Activated CD8-positive, alpha-beta T cell treated with anti-CD3 and anti-CD28 coated beads, Interleukin-2, amount 10 ng/mL, durations not matched to agents 7 days and 5 days (primary cell): ENCODE data around the gene SIRPA. TPM values are rescaled to one million over a fixed set of nuclear protein-coding genes. Genes with fewer than 3 reads are reported as not detected.

Experiments used
- ATAC-seq: fragments of 150-1000 bp; cut with Tn5 transposase; one replicate; pipeline ENCODE4 v1.10.0; 2021; ENCODE audit warnings: moderate library complexity
- CTCF ChIA-PET: fragments of 350-600 bp; sonication (Branson Sonifier 250); formaldehyde crosslinking; loops from one replicate; lab custom pipeline; 2021; ENCODE audit warnings: antibody characterized with exemption; lab: Charles Lee
- POLR2A ChIA-PET: fragments of 350-600 bp; sonication (Branson Sonifier 250); formaldehyde crosslinking; loops from one replicate; lab custom pipeline; 2021; ENCODE audit warnings: antibody characterized with exemption; lab: Charles Lee
- DNase-seq: peaks from one replicate; pipeline ENCODE4 v3.0.0-alpha.2; 2020
- H3K27ac Mint-ChIP-seq: one replicate; pipeline ENCODE4 v1.8.0; 2021; ENCODE audit warnings: mild to moderate bottlenecking, mixed read lengths
- H3K27me3 Mint-ChIP-seq: one replicate; pipeline ENCODE4 v1.8.0; 2021; ENCODE audit warnings: low read depth, mixed read lengths
- H3K36me3 Mint-ChIP-seq: one replicate; pipeline ENCODE4 v1.8.0; 2021; ENCODE audit warnings: low read depth, mixed read lengths
- H3K4me1 Mint-ChIP-seq: one replicate; pipeline ENCODE4 v1.8.0; 2021; ENCODE audit warnings: low read depth, mixed read lengths
- H3K4me3 Mint-ChIP-seq: one replicate; pipeline ENCODE4 v1.8.0; 2021; ENCODE audit warnings: mild to moderate bottlenecking, mixed read lengths
- H3K9me3 Mint-ChIP-seq: one replicate; pipeline ENCODE4 v1.8.0; 2022; ENCODE audit warnings: mixed read lengths; ENCODE audit not compliant: insufficient read depth
- total RNA-seq, 2 experiments: library from RNA; stranded (reverse); gene quantifications; one replicate each; pipeline ENCODE4 v1.2.3, GENCODE V29; 2021

SIRPA gene
- total RNA-seq, 2 experiments from 2014 or later = not detected

DNA sequence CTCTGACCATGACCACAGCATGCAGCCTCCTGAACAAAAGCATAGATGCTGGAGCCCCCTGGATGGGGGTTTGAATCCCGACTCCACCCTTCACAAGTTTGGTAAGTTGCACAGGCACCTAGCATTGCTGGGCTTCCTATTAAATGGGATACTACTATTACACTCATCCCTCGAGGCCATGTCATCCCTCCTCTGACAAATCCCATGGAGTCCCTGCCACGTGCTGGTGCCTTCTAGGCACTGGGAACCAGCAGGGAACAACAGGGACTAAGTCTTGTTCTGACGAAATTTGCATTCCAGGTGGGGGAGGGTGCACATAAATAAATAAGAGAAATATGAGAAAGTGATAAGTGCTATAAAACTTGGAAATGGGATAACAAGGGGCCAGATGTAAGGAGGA, 15.3 kb upstream of the SIRPA start:
- ChIA-PET POLR2A (no interaction called here), CTCF (interaction anchor here (1.5 kb wide), 1 partner anchor 78 kb away, joined by 5 read pairs; no protein-coding TSS in a partner anchor)
- ATAC-seq (no peak), DNase-seq (no peak)
- peaks cover 4% of the 10 kb centered on the region for H3K9me3 Mint-ChIP-seq
- H3K4me1 Mint-ChIP-seq = peaks cover 15% of the 10 kb centered on the region
- H3K36me3 Mint-ChIP-seq = no peaks in the 10 kb centered on the region
- no peak overlapping the region for H3K4me3 Mint-ChIP-seq
- no peak overlapping the region for H3K27ac Mint-ChIP-seq
- peaks cover 11% of the 10 kb centered on the region for H3K27me3 Mint-ChIP-seq

DNA sequence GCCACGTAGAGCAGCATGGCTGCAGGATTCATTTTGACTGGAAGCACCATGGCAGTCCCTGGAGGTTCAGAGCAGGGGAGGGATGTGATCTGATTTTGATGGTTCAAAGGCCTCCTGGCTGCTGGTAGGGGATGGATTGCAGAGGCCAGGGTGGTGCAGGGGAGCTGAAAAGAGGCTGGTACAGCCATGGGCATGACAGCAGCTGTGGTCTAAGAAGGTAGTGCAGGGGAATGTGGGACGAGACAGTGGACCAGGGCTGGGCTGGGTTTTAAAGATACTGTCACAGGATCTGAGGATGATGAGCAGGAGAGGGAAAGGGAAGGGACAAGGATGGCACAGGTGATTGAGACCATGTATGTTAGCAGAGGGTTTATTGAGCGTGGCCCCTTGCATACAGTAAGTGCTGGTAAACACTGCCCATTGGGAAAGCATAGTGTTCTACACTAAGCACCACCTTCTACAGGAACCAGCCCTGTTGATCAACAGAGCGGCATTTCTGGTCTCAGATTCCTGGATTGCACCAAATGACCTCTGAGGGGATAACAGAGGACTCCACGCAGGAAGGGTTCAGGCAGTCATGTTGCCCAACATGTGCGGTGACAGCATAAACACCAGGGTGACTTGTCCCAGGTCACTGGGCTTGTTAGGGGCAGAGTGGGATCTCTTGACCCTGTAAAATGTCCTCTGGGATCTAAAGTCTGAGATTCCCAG, 14.5 kb upstream of the SIRPA start:
- ChIA-PET POLR2A (no interaction called here), CTCF (no interaction called here)
- Mint-ChIP-seq H3K27me3 (peaks cover 9% of the 10 kb centered on the region), H3K4me3 (no peak overlapping the region), H3K9me3 (peaks cover 4% of the 10 kb centered on the region), H3K27ac (peak overlapping the region; percentile 44), H3K4me1 (peaks cover 15% of the 10 kb centered on the region), H3K36me3 (no peaks in the 10 kb centered on the region)
- DNase-seq (no peak), ATAC-seq (no peak)

DNA sequence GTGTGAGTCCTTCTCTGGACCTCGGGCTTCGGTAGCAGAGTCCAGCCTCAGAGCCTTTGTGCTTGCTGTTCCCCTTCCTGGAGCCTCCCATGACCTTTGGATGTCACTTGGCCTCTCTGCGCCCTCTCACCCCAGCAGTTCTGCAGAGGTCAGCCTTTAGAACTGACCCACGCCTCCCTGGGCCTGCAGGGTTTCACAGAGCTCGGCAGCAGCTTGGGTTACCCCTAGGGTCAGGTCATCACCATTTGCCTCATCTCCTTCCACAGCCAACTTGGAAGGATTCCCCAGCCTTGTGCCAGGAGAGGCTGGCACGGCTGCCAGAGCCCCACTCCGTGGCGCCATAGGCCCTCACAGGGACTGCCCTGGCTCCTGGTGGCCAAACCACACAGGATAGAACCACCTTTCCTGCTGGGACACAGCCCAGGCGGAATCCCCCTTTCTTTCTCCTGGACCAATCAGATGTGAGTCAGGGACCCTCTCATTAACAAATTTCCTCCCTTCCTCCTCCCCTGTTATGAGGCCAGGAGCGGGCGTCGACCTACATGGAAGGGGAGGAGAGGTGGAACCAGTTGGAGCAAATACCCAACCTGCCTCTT, 13.9 kb upstream of the SIRPA start:
- Mint-ChIP-seq H3K4me3 (no peak overlapping the region), H3K27me3 (peaks cover 9% of the 10 kb centered on the region), H3K9me3 (peaks cover 4% of the 10 kb centered on the region), H3K27ac (no peak overlapping the region), H3K4me1 (peaks cover 15% of the 10 kb centered on the region), H3K36me3 (no peaks in the 10 kb centered on the region)
- no peak for DNase-seq
- ATAC-seq = no peak
- ChIA-PET CTCF (no interaction called here), POLR2A (no interaction called here)

DNA sequence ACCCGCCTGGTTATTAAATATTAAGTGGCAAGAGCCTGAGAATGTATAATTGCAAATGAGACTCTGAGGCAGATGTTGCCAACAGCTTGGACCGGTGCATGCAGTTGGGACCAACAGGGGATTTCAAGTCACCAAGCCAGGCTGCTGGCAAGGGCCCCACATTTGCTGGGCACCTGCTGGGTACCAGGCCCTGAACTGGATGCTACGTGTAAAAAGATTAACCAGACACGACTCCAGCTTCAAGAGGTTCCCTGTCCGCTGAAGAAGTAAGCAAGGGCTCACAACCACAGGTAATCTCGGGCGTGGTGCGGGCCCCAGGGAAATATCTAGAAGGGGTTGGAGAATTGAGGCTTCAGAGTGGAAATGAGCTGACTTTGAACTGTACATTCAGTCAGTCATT, 13.2 kb upstream of the SIRPA start:
- peaks cover 13% of the 10 kb centered on the region for H3K27me3 Mint-ChIP-seq
- ChIA-PET POLR2A (no interaction called here), CTCF (no interaction called here)

DNA sequence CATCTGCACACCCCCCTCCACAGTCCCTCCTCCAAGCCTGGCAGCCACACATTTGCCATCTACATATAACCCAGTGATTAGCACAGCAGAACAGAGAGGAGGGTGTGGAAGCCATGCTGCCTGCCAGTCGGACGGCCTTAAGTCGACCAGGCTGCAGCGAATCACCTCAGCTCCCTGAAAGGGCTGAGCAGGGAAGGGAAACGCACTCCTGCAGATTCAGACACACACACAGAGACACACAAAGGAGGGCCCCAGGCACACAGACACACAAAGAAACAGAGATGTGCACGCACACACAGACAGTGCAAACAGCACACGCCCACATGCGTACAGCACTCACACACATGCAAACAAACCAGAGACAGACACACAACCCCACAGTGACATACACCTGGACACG, 11.2 kb upstream of the SIRPA start:
- no peak for ATAC-seq
- H3K36me3 Mint-ChIP-seq = no peaks in the 10 kb centered on the region
- no peak for DNase-seq
- ChIA-PET POLR2A (no interaction called here), CTCF (no interaction called here)
- H3K9me3 Mint-ChIP-seq = peaks cover 4% of the 10 kb centered on the region
- peaks cover 15% of the 10 kb centered on the region for H3K4me1 Mint-ChIP-seq
- peaks cover 23% of the 10 kb centered on the region for H3K27me3 Mint-ChIP-seq
- no peak overlapping the region for H3K4me3 Mint-ChIP-seq
- no peak overlapping the region for H3K27ac Mint-ChIP-seq

More for the DNA sequence above, 13.2 kb upstream of the SIRPA start:
- H3K4me1 Mint-ChIP-seq = peaks cover 15% of the 10 kb centered on the region
- peaks cover 4% of the 10 kb centered on the region for H3K9me3 Mint-ChIP-seq
- no peak overlapping the region for H3K27ac Mint-ChIP-seq
- no peak overlapping the region for H3K4me3 Mint-ChIP-seq
- DNase-seq (no peak), ATAC-seq (no peak)
- no peaks in the 10 kb centered on the region for H3K36me3 Mint-ChIP-seq

DNA sequence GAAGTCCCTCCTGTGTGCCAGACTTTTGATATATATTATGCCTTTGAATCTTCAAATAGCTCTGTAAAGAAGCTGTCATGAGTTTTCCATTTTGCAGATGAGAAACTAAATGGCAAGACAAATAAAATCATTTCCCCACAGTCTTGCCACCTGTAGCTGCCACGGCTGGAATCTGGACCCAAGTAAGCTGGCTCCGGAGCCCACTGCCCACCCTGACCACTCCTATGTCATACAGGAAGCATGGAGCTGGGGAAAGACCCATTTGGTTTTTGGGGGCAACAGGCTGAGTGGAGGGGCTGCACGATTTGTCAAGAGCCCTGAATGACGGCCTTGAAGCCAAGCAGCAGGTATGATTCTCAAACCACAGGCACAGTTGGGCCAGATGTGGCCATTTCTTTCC, 10.0 kb upstream of the SIRPA start:
- POLR2A ChIA-PET = no interaction called here
- peaks cover 15% of the 10 kb centered on the region for H3K4me1 Mint-ChIP-seq
- H3K27me3 Mint-ChIP-seq = peaks cover 26% of the 10 kb centered on the region
- H3K9me3 Mint-ChIP-seq = peaks cover 4% of the 10 kb centered on the region
- CTCF ChIA-PET = no interaction called here
- H3K27ac Mint-ChIP-seq = no peak overlapping the region
- no peak overlapping the region for H3K4me3 Mint-ChIP-seq
- no peaks in the 10 kb centered on the region for H3K36me3 Mint-ChIP-seq
- DNase-seq = no peak
- no peak for ATAC-seq

DNA sequence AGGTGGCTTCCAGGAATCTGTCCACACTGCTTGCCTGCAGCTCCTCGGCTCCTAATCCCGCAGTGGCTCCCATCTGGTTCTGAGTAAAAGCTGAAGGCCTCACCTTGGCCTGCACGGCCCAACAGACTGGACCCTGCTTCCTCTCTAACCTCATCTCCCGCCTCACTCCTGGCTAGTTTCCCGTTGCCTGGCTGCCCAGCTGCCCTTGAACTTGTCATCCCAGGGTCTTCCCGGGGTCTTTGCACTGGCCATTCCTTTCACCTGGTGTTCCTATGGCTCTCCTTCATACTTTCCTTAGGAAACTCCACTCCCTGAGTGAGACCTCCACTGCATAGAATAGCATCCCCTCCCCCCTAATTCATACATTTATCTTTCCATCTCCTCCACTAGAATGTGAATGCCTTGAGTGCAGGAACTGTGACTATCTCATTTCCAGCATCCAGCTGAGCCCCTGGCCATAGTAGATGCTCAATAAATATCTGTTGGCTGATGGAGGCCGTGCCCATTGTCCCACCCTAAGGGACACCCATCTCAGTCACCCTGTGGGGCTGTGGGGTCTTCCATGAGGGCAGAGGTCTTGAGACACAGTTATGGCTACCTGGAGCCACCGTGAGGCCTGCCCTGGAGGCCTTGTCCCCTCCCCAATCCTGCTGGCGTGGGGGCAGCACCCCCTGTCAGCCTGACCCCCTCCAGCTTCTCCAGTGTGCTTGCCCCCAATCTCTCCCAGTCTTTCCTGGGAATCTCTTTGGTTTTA, 9.1 kb upstream of the SIRPA start:
- no peaks in the 10 kb centered on the region for H3K36me3 Mint-ChIP-seq
- POLR2A ChIA-PET = no interaction called here
- CTCF ChIA-PET = no interaction called here
- peaks cover 26% of the 10 kb centered on the region for H3K27me3 Mint-ChIP-seq
- no peak overlapping the region for H3K27ac Mint-ChIP-seq
- ATAC-seq (no peak), DNase-seq (no peak)
- peaks cover 15% of the 10 kb centered on the region for H3K4me1 Mint-ChIP-seq
- no peak overlapping the region for H3K4me3 Mint-ChIP-seq
- peaks cover 4% of the 10 kb centered on the region for H3K9me3 Mint-ChIP-seq

DNA sequence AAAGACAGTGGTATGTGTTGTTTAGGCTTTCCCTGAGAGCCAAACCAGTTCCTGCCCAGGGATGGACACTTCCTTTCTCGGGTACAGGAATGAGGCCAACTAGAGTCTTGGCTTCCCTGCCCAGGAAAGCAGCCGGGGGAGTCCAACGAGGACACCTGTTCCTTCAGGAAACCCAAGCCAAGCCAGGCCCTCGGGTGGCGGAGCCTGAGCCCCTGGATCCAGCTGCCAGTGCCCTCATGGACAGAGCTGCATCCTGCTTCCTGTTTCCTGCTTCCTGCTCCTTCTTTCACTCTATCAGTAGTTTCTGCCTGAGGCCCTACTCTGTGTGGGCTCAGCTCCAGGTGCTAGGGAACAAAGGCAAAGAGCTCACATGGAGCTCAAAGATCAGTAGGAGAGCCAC, 7.9 kb upstream of the SIRPA start:
- Mint-ChIP-seq H3K9me3 (peaks cover 2% of the 10 kb centered on the region), H3K27ac (no peak overlapping the region), H3K36me3 (no peaks in the 10 kb centered on the region), H3K4me3 (no peak overlapping the region), H3K27me3 (peaks cover 33% of the 10 kb centered on the region), H3K4me1 (peaks cover 13% of the 10 kb centered on the region)
- no peak for ATAC-seq
- DNase-seq = no peak
- ChIA-PET POLR2A (no interaction called here), CTCF (no interaction called here)

DNA sequence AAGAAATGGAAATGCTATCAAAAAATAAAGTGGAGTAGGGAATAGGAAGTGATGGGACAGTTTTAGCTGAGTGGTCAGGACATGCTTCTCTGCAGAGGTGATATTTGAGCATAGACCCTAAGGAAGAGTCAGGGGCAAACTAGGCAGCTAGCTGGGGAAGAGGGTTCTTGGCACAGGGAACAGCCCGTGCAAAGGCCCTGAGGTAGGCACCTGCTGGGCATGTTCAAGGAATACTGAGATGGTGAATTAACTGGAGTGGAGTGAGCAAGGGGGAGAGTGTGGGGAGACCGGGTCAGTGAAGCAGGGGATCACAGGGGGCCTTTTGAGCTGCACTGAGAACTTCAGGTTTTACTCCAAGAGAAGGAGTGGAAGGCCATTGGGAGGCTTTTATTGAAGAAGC, 7.5 kb upstream of the SIRPA start:
- H3K4me1 Mint-ChIP-seq = peaks cover 11% of the 10 kb centered on the region
- H3K4me3 Mint-ChIP-seq = no peak overlapping the region
- no peak overlapping the region for H3K27ac Mint-ChIP-seq
- H3K9me3 Mint-ChIP-seq = no peaks in the 10 kb centered on the region
- DNase-seq (no peak), ATAC-seq (no peak)
- H3K27me3 Mint-ChIP-seq = peaks cover 36% of the 10 kb centered on the region
- CTCF ChIA-PET = no interaction called here
- no peaks in the 10 kb centered on the region for H3K36me3 Mint-ChIP-seq
- POLR2A ChIA-PET = no interaction called here

DNA sequence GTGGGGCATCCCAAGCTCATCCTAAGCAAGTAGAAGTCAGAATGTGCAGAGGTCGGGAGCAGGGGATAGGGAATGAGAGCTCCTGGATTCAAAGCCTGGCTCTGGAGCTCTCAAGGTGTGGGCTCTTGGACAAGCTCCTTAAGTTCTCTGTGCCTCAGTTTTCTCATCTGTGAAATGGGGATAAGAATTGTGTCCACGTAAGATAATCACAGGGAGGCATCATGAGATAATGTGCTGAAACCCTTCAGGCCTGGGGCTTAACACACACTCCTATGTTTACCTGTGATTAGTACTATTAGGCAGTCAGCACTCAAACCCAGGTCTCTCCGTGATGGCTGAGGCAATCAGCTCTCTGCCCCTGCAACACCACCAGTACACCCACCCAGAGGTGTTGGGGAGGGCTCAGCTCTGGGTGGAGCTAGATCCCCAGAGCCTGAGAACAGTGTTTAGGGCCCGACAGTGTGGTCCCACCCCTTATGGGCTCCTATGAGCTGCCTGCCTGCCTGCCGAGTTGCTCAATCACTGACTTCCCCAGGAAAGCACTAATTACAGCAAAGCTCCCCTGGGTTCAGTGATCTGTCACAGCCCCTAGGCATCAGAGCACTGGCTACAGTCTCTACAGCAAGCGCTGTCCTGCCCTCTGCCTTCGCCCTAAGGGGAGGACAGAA, 6.3 kb upstream of the SIRPA start:
- ATAC-seq (no peak), DNase-seq (no peak)
- Mint-ChIP-seq H3K9me3 (no peaks in the 10 kb centered on the region), H3K4me1 (peaks cover under 1% of the 10 kb centered on the region), H3K36me3 (no peaks in the 10 kb centered on the region), H3K27me3 (peaks cover 45% of the 10 kb centered on the region), H3K27ac (no peak overlapping the region), H3K4me3 (no peak overlapping the region)
- ChIA-PET CTCF (no interaction called here), POLR2A (no interaction called here)

DNA sequence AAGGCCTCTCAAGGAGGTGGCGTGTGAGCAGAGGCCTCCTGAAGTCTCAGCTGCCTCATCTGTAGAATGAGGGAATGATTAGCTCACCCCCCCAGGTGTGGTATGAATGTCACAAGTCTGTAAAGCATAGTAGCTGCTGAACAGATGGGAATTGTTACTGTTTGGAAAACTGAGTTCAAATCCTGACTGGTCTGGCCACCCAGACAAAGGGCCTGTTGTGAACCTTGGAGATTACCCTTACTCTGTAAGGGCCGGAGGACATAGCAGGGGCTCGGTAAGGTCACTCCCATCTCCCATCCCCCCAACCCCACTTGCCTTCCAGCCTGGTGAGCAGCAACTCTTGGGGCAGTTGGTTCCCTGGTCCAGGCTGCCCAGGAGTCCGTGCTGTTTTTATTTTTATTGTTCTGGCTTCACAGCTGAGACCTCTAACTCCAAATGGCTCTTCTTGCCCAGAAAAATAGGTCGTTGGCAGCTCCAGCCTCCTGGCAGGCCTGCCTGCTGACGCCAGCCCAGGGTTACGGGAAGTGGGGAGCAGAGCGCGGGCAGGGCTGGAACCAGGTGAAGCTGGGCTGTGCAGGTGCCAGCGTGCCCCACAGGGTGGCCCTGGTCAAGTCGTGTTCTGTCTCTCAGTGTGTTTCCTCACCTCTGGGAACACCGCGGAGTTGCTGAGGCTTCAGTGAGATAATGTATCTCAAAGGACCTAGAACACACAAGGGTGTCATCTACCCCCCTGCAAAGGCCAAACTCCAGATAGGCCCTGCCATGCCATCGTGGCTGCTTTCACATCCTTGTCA, 4.5 kb upstream of the SIRPA start:
- Mint-ChIP-seq H3K27me3 (peaks cover 48% of the 10 kb centered on the region), H3K36me3 (no peaks in the 10 kb centered on the region), H3K4me3 (no peak overlapping the region), H3K4me1 (no peaks in the 10 kb centered on the region), H3K9me3 (no peaks in the 10 kb centered on the region), H3K27ac (no peak overlapping the region)
- ChIA-PET CTCF (no interaction called here), POLR2A (no interaction called here)
- ATAC-seq (no peak), DNase-seq (no peak)
